Endodermal cell (in vitro differentiated cells): Measurements from ENCODE around the gene TBC1D23. TPM values are rescaled to one million over a fixed set of nuclear protein-coding genes. Genes with fewer than 3 reads are reported as not detected.

ENCODE experiments used
- DNase-seq: peaks from one replicate; pipeline ENCODE4 v3.0.0-alpha.2; 2017
- H3K27ac ChIP-seq: 2 replicates; pipeline ENCODE4 v1.5.1; 2013; ENCODE audit warnings: mild to moderate bottlenecking, low read depth, low read length, moderate library complexity
- H3K27me3 ChIP-seq: 2 replicates; pipeline ENCODE4 v1.6.1; 2013; ENCODE audit warnings: mild to moderate bottlenecking, low read length, moderate library complexity; ENCODE audit not compliant: insufficient read depth, control insufficient read depth, poor library complexity, severe bottlenecking
- H3K36me3 ChIP-seq: 2 replicates; pipeline ENCODE4 v1.7.0; 2013; ENCODE audit warnings: mild to moderate bottlenecking, low read length, moderate library complexity; ENCODE audit not compliant: control insufficient read depth, insufficient read depth
- H3K4me1 ChIP-seq: one replicate; pipeline ENCODE4 v1.7.0; 2013; ENCODE audit warnings: low read length; ENCODE audit not compliant: control insufficient read depth, insufficient read depth
- H3K4me3 ChIP-seq: 2 replicates; pipeline ENCODE4 v1.5.1; 2013; ENCODE audit warnings: mild to moderate bottlenecking, low read length, moderate library complexity
- H3K9ac ChIP-seq: 2 replicates; pipeline ENCODE4 v1.6.1; 2013; ENCODE audit warnings: mild to moderate bottlenecking, low read length, moderate library complexity; ENCODE audit not compliant: poor library complexity, severe bottlenecking; ENCODE audit errors: extremely low read depth
- H3K9me3 ChIP-seq: 2 replicates; pipeline ENCODE4 v1.6.1; 2013; ENCODE audit warnings: mild to moderate bottlenecking, low read length, moderate library complexity; ENCODE audit not compliant: control insufficient read depth
- H3K27ac Mint-ChIP-seq: 2 replicates; pipeline ENCODE4 v1.8.0; 2020; ENCODE audit warnings: mixed read lengths
- H3K27me3 Mint-ChIP-seq: 2 replicates; pipeline ENCODE4 v1.8.0; 2021; ENCODE audit warnings: mild to moderate bottlenecking, mixed read lengths; ENCODE audit not compliant: insufficient read depth
- H3K36me3 Mint-ChIP-seq: 2 replicates; pipeline ENCODE4 v1.8.0; 2020; ENCODE audit warnings: low read depth, mixed read lengths
- H3K4me1 Mint-ChIP-seq: 2 replicates; pipeline ENCODE4 v1.8.0; 2020; ENCODE audit warnings: mixed read lengths
- H3K4me3 Mint-ChIP-seq: 2 replicates; pipeline ENCODE4 v1.8.0; 2020; ENCODE audit warnings: mild to moderate bottlenecking, moderate library complexity, mixed read lengths
- H3K9me3 Mint-ChIP-seq: 2 replicates; pipeline ENCODE4 v1.8.0; 2020; ENCODE audit warnings: mild to moderate bottlenecking, mixed read lengths
- WGBS, 2 experiments: methylation state at CpG; one replicate each; pipeline versions ENCODE4 v1.1.5 to v1.1.7; 2013; ENCODE audit warnings: missing lambda C conversion rate in 2 of 2, mixed read lengths in 1 of 2; ENCODE audit not compliant: insufficient coverage in 1 of 2, insufficient read length in 1 of 2; 5-methylcytosine and 5-hydroxymethylcytosine counted together
- total RNA-seq, 2 donors: library from RNA; stranded (reverse); fragmentation: NEBNext Ultra II Directional in 1 of 2; extraction: Animal tissue kit (Norgen Biotek cat#: 25700) in 1 of 2; gene quantifications; 2 replicates in 1 of 2; 3 replicates in 1 of 2; pipeline ENCODE4 v1.2.1, GENCODE V29; 2021
- TF ChIP-seq, protein P1 (sequence below): fragments of 200-600 bp; sonication (generic); conservative IDR thresholded peaks from 2 replicates; pipeline ENCODE4 v1.5.0; 2021; ENCODE audit warnings: antibody characterized with exemption, mild to moderate bottlenecking

Gene TBC1D23
- total RNA-seq, 2 donors from 2014 or later = 30.9 to 32.0 TPM

DNA sequence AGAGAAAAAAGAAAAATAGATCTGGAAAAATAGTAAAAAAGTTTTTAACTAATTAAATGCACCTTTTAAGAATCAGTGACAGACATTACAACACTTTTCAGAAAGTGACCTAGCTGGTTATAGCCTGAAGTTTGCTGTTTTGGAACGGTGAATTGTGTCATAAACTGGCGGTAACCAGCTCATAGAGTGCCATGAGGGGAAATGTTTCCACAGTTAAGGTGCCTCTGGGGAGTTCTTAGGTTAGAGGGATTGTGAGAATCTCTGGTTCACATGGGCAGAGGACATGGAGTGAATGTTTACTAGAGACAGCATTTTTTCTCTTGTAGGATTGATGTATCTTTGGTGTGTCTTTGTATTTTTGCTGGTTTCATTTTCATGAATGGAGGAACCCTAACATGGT lies 2.8 kb downstream of the TBC1D23 start:
- Mint-ChIP-seq H3K4me1 (peaks cover 34% of the 10 kb centered on the region), H3K4me3 (peak overlapping the region; percentile 91)
- 67 to 75% methylated on average over 2 of the region's 2 CpGs for WGBS, 2 experiments

DNA sequence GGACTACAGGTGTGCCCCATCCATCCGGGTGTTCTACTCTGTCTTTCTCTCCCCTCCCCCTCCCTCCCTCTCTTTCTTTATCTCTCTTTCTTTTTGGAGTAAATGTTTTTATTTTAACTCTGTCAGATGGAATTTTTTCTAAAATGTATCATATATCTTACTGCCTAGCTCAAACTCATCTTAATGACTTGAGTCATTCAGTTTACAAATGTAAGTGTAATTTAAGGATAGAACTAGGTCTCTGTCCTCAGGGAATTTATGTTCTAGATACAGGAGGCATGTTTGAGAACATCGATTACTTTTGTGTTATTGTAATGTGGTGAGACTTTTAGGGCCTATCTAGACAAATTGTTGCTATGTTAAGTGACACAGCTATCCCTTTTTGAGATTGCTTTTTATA lies 3.5 kb downstream of the TBC1D23 start:
- TF ChIP-seq, protein P1, sequence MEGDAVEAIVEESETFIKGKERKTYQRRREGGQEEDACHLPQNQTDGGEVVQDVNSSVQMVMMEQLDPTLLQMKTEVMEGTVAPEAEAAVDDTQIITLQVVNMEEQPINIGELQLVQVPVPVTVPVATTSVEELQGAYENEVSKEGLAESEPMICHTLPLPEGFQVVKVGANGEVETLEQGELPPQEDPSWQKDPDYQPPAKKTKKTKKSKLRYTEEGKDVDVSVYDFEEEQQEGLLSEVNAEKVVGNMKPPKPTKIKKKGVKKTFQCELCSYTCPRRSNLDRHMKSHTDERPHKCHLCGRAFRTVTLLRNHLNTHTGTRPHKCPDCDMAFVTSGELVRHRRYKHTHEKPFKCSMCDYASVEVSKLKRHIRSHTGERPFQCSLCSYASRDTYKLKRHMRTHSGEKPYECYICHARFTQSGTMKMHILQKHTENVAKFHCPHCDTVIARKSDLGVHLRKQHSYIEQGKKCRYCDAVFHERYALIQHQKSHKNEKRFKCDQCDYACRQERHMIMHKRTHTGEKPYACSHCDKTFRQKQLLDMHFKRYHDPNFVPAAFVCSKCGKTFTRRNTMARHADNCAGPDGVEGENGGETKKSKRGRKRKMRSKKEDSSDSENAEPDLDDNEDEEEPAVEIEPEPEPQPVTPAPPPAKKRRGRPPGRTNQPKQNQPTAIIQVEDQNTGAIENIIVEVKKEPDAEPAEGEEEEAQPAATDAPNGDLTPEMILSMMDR = no peak
- Mint-ChIP-seq H3K4me1 (peaks cover 34% of the 10 kb centered on the region), H3K4me3 (no peak overlapping the region), H3K36me3 (no peaks in the 10 kb centered on the region), H3K27me3 (no peaks in the 10 kb centered on the region), H3K27ac (peak overlapping the region; percentile 82), H3K9me3 (no peaks in the 10 kb centered on the region)
- Histone ChIP-seq H3K4me1 (peaks cover 3% of the 10 kb centered on the region), H3K36me3 (no peaks in the 10 kb centered on the region), H3K9me3 (no peaks in the 10 kb centered on the region), H3K4me3 (no peak overlapping the region), H3K27ac (no peak overlapping the region), H3K9ac (no peak overlapping the region), H3K27me3 (no peaks in the 10 kb centered on the region)
- 70 to 87% methylated on average over 1 to 2 of the region's 2 CpGs for WGBS, 2 experiments
- no peak for DNase-seq

More for the DNA sequence above, 2.8 kb downstream of the TBC1D23 start:
- H3K27ac Mint-ChIP-seq = peak overlapping the region; percentile 82
- peak overlapping the region; percentile 21 for H3K4me3 ChIP-seq
- no peak overlapping the region for H3K27ac ChIP-seq
- peaks cover 3% of the 10 kb centered on the region for H3K4me1 ChIP-seq
- no peak overlapping the region for H3K9ac ChIP-seq
- TF ChIP-seq, protein P1 = no peak
- H3K27me3 ChIP-seq = no peaks in the 10 kb centered on the region
- H3K9me3 ChIP-seq = no peaks in the 10 kb centered on the region
- H3K27me3 Mint-ChIP-seq = no peaks in the 10 kb centered on the region
- no peaks in the 10 kb centered on the region for H3K9me3 Mint-ChIP-seq
- no peaks in the 10 kb centered on the region for H3K36me3 Mint-ChIP-seq
- H3K36me3 ChIP-seq = no peaks in the 10 kb centered on the region
- no peak for DNase-seq

DNA sequence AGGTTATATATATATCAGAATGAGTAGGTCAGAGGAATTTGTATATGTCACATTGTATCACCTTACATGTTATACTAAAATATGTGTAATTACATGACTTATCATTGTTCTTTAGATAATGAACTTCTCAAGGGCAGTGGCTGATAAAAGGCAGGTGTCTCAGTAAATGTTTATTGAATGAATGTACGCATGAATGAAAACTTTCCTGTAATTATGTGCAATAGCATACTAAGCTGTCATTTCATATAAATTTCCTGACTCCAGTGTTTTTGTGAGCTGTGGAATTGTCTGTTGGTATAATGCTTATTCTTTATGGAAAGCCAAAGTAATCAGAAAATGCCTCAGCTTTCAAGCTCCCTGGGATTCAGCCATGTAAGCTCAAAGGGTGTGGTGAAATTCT lies 4.2 kb downstream of the TBC1D23 start:
- Histone ChIP-seq H3K9ac (no peak overlapping the region), H3K27ac (no peak overlapping the region), H3K36me3 (no peaks in the 10 kb centered on the region), H3K9me3 (no peaks in the 10 kb centered on the region), H3K27me3 (no peaks in the 10 kb centered on the region), H3K4me3 (no peak overlapping the region), H3K4me1 (peaks cover 3% of the 10 kb centered on the region)
- WGBS, 2 experiments = 78 to 100% methylated on average over 1 of the region's 1 CpG
- Mint-ChIP-seq H3K4me3 (no peak overlapping the region), H3K27me3 (no peaks in the 10 kb centered on the region), H3K4me1 (peaks cover 32% of the 10 kb centered on the region), H3K36me3 (no peaks in the 10 kb centered on the region), H3K27ac (no peak overlapping the region), H3K9me3 (no peaks in the 10 kb centered on the region)
- no peak for DNase-seq
- TF ChIP-seq, protein P1 = no peak
